GM12878 (cell line): ENCODE results near the gene NT5C3B. TPM values are rescaled to one million over a fixed set of nuclear protein-coding genes. Genes with fewer than 3 reads are reported as not detected.

ENCODE experiments used
- ATAC-seq: fragments of 200-7000 bp; cut with Tn5 transposase; 3 replicates; pipeline ENCODE4 v1.9.1; 2020; ENCODE audit warnings: mild to moderate bottlenecking, moderate library complexity
- BruUV-seq: library from RNA; stranded (reverse); fragments of 400-500 nt; replicated peaks from 2 replicates; lab custom pipeline; 2021; lab: Mats Ljungman, UMichigan
- CTCF ChIA-PET: fragments of 300-600 bp; sonication (Branson Sonifier 250); formaldehyde crosslinking; extraction: SDS; loops from one replicate; lab custom pipeline; 2021; ENCODE audit warnings: inconsistent platforms; lab: Yijun Ruan, JAX
- POLR2A ChIA-PET: fragments of 350-600 bp; formaldehyde crosslinking; extraction: SDS; loops from one replicate; lab custom pipeline; 2021; ENCODE audit warnings: inconsistent platforms; lab: Charles Lee
- RAD21 ChIA-PET: fragments of 300-600 bp; sonication (Branson Sonifier 250); formaldehyde crosslinking; loops from one replicate; lab custom pipeline; 2023; ENCODE audit warnings: antibody characterized with exemption; ENCODE audit not compliant: unreplicated experiment; lab: Charles Lee
- SMC1A ChIA-PET: fragments of 300-600 bp; sonication (Branson Sonifier 250); formaldehyde crosslinking; loops from one replicate; lab custom pipeline; 2023; ENCODE audit not compliant: unreplicated experiment, uncharacterized antibody; lab: Charles Lee
- DNase-seq: peaks from one replicate; pipeline ENCODE4 v3.0.0-alpha.2; 2011; ENCODE audit warnings: low read depth, low spot score
- FAIRE-seq: peaks from 3 replicates; lab custom pipeline; 2011; peaks lifted over from hg19 to GRCh38; lab: Jason Lieb, UNC
- H2AFZ ChIP-seq: 2 replicates; pipeline ENCODE4 v1.6.0; 2011; ENCODE audit warnings: low read depth, low read length, control low read depth; ENCODE audit not compliant: control insufficient read depth
- H3K27ac ChIP-seq: 2 replicates; pipeline ENCODE4 v1.5.1; 2011; ENCODE audit warnings: control low read depth; ENCODE audit not compliant: control insufficient read depth, insufficient read depth
- H3K27me3 ChIP-seq, 2 experiments: replicated peaks in 1 of 2; 2 replicates each; pipeline versions ENCODE4 v1.6.0 to v1.6.1; 2011; ENCODE audit warnings: low read length in 1 of 2; ENCODE audit not compliant: control insufficient read depth in 2 of 2, insufficient read depth in 2 of 2
- H3K36me3 ChIP-seq, 2 experiments: 2 replicates each; pipeline ENCODE4 v1.5.1; 2011; ENCODE audit warnings: low read length in 1 of 2; ENCODE audit not compliant: control insufficient read depth in 2 of 2, insufficient read depth in 2 of 2
- H3K4me1 ChIP-seq: 2 replicates; pipeline ENCODE4 v1.6.1; 2011; ENCODE audit warnings: mild to moderate bottlenecking, low read length, moderate library complexity, mixed read lengths; ENCODE audit not compliant: control insufficient read depth, insufficient read depth
- H3K4me2 ChIP-seq: 2 replicates; pipeline ENCODE4 v1.6.0; 2011; ENCODE audit warnings: control low read depth; ENCODE audit not compliant: control insufficient read depth, insufficient read depth
- H3K4me3 ChIP-seq: fragments of 200-600 bp; sonication (generic); 2 replicates; pipeline ENCODE4 v1.5.1; 2016
- H3K79me2 ChIP-seq: 2 replicates; pipeline ENCODE4 v1.6.0; 2011; ENCODE audit warnings: low read length; ENCODE audit not compliant: control insufficient read depth, insufficient read depth
- H3K9ac ChIP-seq: 2 replicates; pipeline ENCODE4 v1.8.0; 2011; ENCODE audit warnings: low read length, control low read depth, mixed read lengths; ENCODE audit not compliant: control insufficient read depth, insufficient read depth
- H3K9me3 ChIP-seq: replicated peaks from 3 replicates; pipeline ENCODE4 v1.5.1; 2011; ENCODE audit warnings: mild to moderate bottlenecking, low read length; ENCODE audit not compliant: control insufficient read depth, insufficient read depth
- H4K20me1 ChIP-seq: 2 replicates; pipeline ENCODE4 v1.6.0; 2011; ENCODE audit not compliant: control insufficient read depth, insufficient read depth
- BMI1 ChIP-seq: fragments of 450-650 bp; IDR thresholded peaks from 2 replicates; pipeline ENCODE4 v1.6.1; 2016; ENCODE audit warnings: mild to moderate bottlenecking, moderate library complexity, borderline replicate concordance
- CBFB ChIP-seq: IDR thresholded peaks from 2 replicates; pipeline ENCODE4 v1.6.1; 2016; ENCODE audit warnings: antibody characterized with exemption, low read depth
- CEBPB ChIP-seq, 2 experiments: fragments of 150-350 bp in 1 of 2; IDR thresholded peaks; 2 replicates each; pipeline ENCODE4 v1.6.1; 2012 to 2014; ENCODE audit warnings: low read depth in 2 of 2, low read length in 2 of 2, borderline replicate concordance in 1 of 2, inconsistent platforms in 1 of 2
- EED ChIP-seq: sonication (generic); IDR thresholded peaks from 2 replicates; pipeline ENCODE4 v1.6.1; 2016; ENCODE audit warnings: antibody characterized with exemption, low read depth
- EP300 ChIP-seq, 2 experiments: fragments of 150-350 bp in 1 of 2; IDR thresholded peaks; 2 replicates each; pipeline ENCODE4 v1.6.1; 2011 to 2012; ENCODE audit warnings: low read depth in 2 of 2, low read length in 2 of 2, borderline replicate concordance in 1 of 2, improper control_type of control experiment in 1 of 2, inconsistent platforms in 1 of 2; ENCODE audit not compliant: control insufficient read depth in 1 of 2
- GATAD2B ChIP-seq: fragments of 450-650 bp; conservative IDR thresholded peaks from 2 replicates; pipeline ENCODE4 v1.6.1; 2017; ENCODE audit warnings: low read depth, mild to moderate bottlenecking, moderate library complexity
- IKZF1 ChIP-seq: fragments of 450-650 bp; conservative IDR thresholded peaks from 2 replicates; pipeline ENCODE4 v1.6.1; 2017; ENCODE audit warnings: antibody characterized with exemption, mild to moderate bottlenecking
- JUNB ChIP-seq: IDR thresholded peaks from 2 replicates; pipeline ENCODE4 v1.6.1; 2016; ENCODE audit warnings: antibody characterized with exemption, mild to moderate bottlenecking
- LARP7 ChIP-seq: fragments of 450-650 bp; IDR thresholded peaks from 2 replicates; pipeline ENCODE4 v1.6.1; 2017; ENCODE audit warnings: mild to moderate bottlenecking
- POLR2AphosphoS5 ChIP-seq: IDR thresholded peaks from 2 replicates; pipeline ENCODE4 v1.6.1; 2011; ENCODE audit warnings: mild to moderate bottlenecking, low read length, inconsistent platforms
- RELB ChIP-seq: fragments of 450-650 bp; IDR thresholded peaks from 2 replicates; pipeline ENCODE4 v1.6.1; 2017; ENCODE audit warnings: low read depth, mild to moderate bottlenecking, moderate library complexity
- RFX5 ChIP-seq: IDR thresholded peaks from 2 replicates; pipeline ENCODE4 v1.6.1; 2011; ENCODE audit warnings: low read depth, low read length, improper control_type of control experiment
- ZBTB40 ChIP-seq: fragments of 450-650 bp; IDR thresholded peaks from 2 replicates; pipeline ENCODE4 v1.6.1; 2016; ENCODE audit warnings: mild to moderate bottlenecking, moderate library complexity, borderline replicate concordance
- ZNF217 ChIP-seq: fragments of 450-650 bp; IDR thresholded peaks from 2 replicates; pipeline ENCODE4 v1.6.1; 2017; ENCODE audit warnings: antibody characterized with exemption, mild to moderate bottlenecking
- whole genome bisulfite sequencing: methylation state at CpG from one replicate; pipeline ENCODE4 v1.1.6; 2016; ENCODE audit warnings: low lambda C conversion rate; ENCODE audit not compliant: insufficient replicate concordance, insufficient coverage; ENCODE audit errors: missing lambda C conversion rate; 5-methylcytosine and 5-hydroxymethylcytosine counted together
- in situ Hi-C: fragments of 300-500 bp; cut with MboI; formaldehyde crosslinking; loops from 9 replicates; pipeline ENCODE4 v1.14.3; 2018; ENCODE audit warnings: mixed read lengths
- intact Hi-C: fragments of 100-400 bp; cut with micrococcal nuclease; formaldehyde crosslinking; loops from one replicate; pipeline ENCODE4 v1.14.2; 2022; ENCODE audit not compliant: unreplicated experiment
- polyA plus RNA-seq, 11 experiments: library from polyadenylated mRNA; depleted of rRNA in 4 of 11; unstranded in 6 of 11; stranded (reverse) in 5 of 11; fragments of >200 nt; fragmentation: Nextera tagmentation in 4 of 11; fragmentation: Illumina TruSeq in 1 of 11; extraction: Ambion mirVana in 4 of 11; extraction: Trizol in 1 of 11; gene quantifications; 1 replicate in 1 of 11; 2 replicates in 10 of 11; pipeline versions ENCODE4 v1.2.1 to v1.2.3, GENCODE V29; 2011 to 2016; ENCODE audit warnings: inconsistent platforms in 2 of 11, missing spikeins in 2 of 11, low read depth in 1 of 11
- total RNA-seq, 4 experiments: library from RNA; depleted of rRNA in 3 of 4; stranded (reverse); fragments of >200 nt in 3 of 4; fragmentation: Illumina TruSeq in 1 of 4; extraction: Trizol in 1 of 4; gene quantifications; 2 replicates each; pipeline versions ENCODE4 v1.2.1 to v1.2.3, GENCODE V29; 2013 to 2021

NT5C3B gene
- total and polyA plus RNA-seq, 10 of the 15 experiments (the other 5 are each of a cell fraction or from before 2014, with no cell fraction given) = 0.52 to 64.6 (median 41.0) TPM

- H3K27ac ChIP-seq = no peak within 1 kb of the TSS
- H3K27me3 ChIP-seq = no peaks in the 10 kb centered on the region
- H3K9me3 ChIP-seq = no peaks in the 10 kb centered on the region
- peak within 1 kb of the TSS; percentile 92; the same call in 1 of the 2 replicates for H3K4me3 ChIP-seq
- peak within 1 kb of the TSS; percentile 73 for H2AFZ ChIP-seq
- H4K20me1 ChIP-seq = no peaks in the 10 kb centered on the region
- BruUV-seq = no TSS peak
- FAIRE-seq = no peak
- ChIA-PET POLR2A (interaction anchor here (0.5 to 1.0 kb wide), 5 partner anchors 10 to 94 kb away, joined by 3 to 4 read pairs (median 3); no protein-coding TSS in a partner anchor), SMC1A (interaction anchor here (1.4 to 1.9 kb wide), 2 partner anchors 10 to 12 kb away, joined by 5 to 9 read pairs; no protein-coding TSS in a partner anchor), RAD21 (interaction anchor here (1.0 kb wide), 1 partner anchor 12 kb away, joined by 5 read pairs; no protein-coding TSS in a partner anchor), CTCF (interaction anchor here (0.9 to 1.4 kb wide), 2 partner anchors 12 to 27 kb away, joined by 3 to 4 read pairs; partner anchors contain the start of gene P3H4)
- in situ Hi-C loops = no loop called here
- no peak within 1 kb of the TSS for H3K9ac ChIP-seq
- H3K79me2 ChIP-seq = peaks cover 2% of the 10 kb centered on the region
- DNase-seq = no peak
- WGBS = 66% methylated on average over 15 of the region's 15 CpGs
- intact Hi-C loops = no loop called here
- peaks cover 9% of the 10 kb centered on the region; the same call in 1 of the 2 replicates for H3K4me1 ChIP-seq
- no peak for ATAC-seq
- H3K36me3 ChIP-seq = no peaks in the 10 kb centered on the region
- peak within 1 kb of the TSS; percentile 78 for H3K4me2 ChIP-seq
- no peak for TF ChIP-seq RFX5
- no peak for TF ChIP-seq ZNF217
- no peak for TF ChIP-seq CEBPB (IDR thresholded peaks at IDR 0.05; ENCODE audit: borderline replicate concordance in 1 of 2, low read depth in 2 of 2, low read length in 2 of 2)
- no peak for TF ChIP-seq LARP7
- no peak for TF ChIP-seq POLR2AphosphoS5
- TF ChIP-seq ZBTB40 = no peak
- no peak for TF ChIP-seq BMI1
- no peak for TF ChIP-seq EP300 (IDR thresholded peaks at IDR 0.05; ENCODE audit: borderline replicate concordance in 1 of 2, control insufficient read depth in 1 of 2, low read depth in 2 of 2, low read length in 2 of 2)
- TF ChIP-seq CBFB = no peak
- no peak for TF ChIP-seq EED
- no peak for TF ChIP-seq RELB
- no peak for TF ChIP-seq IKZF1
- TF ChIP-seq GATAD2B = no peak
- no peak for TF ChIP-seq JUNB
Observed at GRCh38 chr17:41837761-41838538, 1.9 kb upstream of the NT5C3B start, which contains the start of gene KLHL10. KLHL10 (plus strand) TSS chr17:41837825; CDS start chr17:41837933, 108 bp downstream.
